Measurements from ENCODE around the gene SERPINB1. TPM values are rescaled to one million over a fixed set of nuclear protein-coding genes. Genes with fewer than 3 reads are reported as not detected.
"Not testable (repeated sequence)": the region's sequence is repeated elsewhere in the genome, so short reads cannot be mapped to it uniquely, and the experiment has no call there.

SERPINB1 gene
- polyA plus RNA-seq, 3 donors, result 17.6 to 25.5 (median 20.8) TPM

DNA sequence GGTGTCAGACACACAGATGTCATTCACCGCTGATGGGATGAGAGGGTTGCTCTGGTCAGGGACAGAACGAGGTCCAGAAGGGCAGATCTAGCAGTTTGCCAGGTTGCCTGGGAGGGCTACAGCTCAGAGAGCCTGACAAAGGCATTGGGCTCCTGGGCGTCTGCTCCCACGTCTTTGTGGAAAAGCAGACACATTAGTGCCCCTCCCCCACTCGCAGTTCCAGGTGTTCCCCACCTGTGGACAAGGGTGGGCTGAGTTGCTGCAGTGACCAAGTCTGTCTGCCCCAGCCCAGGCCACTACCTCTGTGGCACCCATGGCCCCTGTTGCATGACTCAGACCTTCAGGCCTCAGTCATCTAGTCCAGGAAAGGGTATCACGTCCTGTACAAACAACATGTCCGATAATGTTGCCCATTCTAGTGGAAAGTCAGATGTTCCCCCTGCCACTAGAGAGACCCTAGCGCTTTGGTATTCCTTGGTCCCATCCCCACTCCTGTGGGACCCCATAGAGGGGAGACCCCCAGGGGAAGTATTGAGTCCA, 39.1 kb downstream of the SERPINB1 start:
- no peak for DNase-seq (ENCODE audit: extremely low read depth in 1 of 11, low read depth in 9 of 11, low spot score in 4 of 11)

DNA sequence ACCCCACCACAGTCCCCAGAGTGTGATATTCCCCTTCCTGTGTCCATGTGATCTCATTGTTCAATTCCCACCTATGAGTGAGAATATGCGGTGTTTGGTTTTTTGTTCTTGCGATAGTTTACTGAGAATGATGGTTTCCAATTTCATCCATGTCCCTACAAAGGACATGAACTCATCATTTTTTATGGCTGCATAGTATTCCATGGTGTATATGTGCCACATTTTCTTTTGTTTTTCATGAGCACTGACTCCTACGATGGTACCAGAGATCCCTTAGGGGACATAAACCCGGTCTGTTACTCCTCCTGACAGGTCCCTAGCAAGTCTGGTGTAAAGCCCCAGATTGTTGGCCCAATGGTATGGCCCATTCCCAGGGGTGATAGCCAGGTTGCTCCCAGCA, 40.0 kb downstream of the SERPINB1 start:
- DNase-seq (ENCODE audit: extremely low read depth in 1 of 11, low read depth in 9 of 11, low spot score in 4 of 11), result not testable (repeated sequence)

DNA sequence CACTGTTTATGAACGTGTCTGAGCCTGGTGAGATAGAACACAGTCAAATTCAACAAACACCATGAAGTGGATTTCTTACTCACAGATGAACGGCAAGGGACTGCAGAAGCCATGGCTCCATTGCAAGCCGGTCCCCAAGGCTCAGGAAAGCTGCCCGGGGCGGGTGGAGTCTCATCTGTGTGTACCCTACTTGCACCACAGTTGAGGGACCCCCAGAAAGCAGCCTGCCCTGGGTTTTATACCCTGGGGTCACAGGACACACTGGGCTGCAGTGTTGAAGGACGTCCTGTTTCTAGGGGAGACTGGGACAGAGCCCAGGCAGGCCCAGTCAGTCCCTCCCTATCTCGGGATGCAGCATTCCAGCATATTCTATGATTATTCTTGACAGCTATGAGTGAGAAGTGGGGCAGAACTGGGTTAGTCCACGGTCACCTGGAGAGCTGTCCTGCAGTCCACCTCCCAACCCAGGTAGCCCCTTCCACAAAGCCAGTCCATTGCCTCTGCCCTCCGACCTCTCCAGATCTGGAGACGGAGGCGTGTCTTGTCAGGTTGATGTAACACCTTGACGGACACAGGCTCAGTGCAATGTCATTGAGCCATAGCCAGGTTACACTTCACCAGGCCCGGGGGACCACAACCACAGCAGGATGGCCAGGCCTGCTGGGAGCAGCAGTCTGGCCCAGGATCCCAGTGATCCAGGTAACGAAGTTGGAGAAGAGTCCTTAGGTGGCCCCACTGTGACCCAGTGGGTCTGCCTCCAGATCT, 40.9 kb downstream of the SERPINB1 start:
- DNase-seq (ENCODE audit: extremely low read depth in 1 of 11, low read depth in 9 of 11, low spot score in 4 of 11), result no peak

DNA sequence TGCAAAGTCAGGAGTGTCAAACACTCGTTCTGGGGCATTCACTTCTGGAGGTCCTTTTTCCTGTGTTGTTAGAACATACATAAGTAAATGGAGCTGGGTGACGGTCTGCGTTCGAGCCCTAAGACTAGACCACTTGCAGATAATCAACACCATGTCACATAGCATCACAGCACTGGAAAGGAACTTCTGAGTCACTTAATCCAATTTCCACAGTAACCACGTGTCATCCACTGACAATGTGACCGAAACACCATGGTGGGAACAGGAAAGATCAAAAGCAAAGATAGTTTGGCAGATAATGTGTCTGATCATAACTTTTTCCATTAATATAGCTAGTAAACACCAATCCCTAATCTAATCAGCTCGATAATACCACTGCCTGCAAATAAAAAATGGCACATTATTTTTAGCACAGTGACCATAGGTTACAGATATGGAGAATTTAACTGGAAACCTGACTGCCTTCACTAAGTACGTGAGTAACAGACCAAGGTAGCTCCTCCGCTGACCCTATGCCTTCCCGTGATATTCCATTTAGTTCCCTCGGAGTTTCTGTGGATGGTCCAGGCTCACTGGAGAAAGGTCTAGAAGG, 41.6 kb downstream of the SERPINB1 start:
- DNase-seq (ENCODE audit: extremely low read depth in 1 of 11, low read depth in 9 of 11, low spot score in 4 of 11), result no peak

GRCh38 chr6:2798586-2799134, 43.0 kb downstream of the SERPINB1 start:
- DNase-seq (ENCODE audit: extremely low read depth in 1 of 11, low read depth in 9 of 11, low spot score in 4 of 11), result no peak

- peak in 2 of 11 donors; percentile 23 to 39 for DNase-seq (ENCODE audit: extremely low read depth in 1 of 11, low read depth in 9 of 11, low spot score in 4 of 11)
These were observed 44.1 kb downstream of the SERPINB1 start for GRCh38 chr6:2797564-2798031.

DNA sequence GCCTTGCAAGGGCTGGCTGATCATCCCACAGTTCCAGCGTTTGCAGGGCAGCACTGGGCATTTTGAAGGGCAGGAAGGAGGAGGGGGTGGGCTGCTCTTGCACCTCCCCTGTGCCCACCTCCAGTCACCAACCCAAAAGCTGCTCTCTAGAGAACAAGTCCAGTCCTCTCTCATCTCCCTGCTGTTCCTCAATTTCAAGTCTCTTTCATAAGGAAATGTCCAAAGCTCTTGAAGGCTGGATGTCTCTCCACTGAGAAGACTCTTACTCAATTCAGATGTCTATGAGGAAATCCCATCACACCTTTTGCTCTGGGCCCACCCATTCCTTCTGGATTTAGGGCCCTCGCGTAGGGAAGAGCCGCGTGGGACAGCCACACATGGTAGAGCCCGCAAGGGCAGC, 44.8 kb downstream of the SERPINB1 start:
- DNase-seq (ENCODE audit: extremely low read depth in 1 of 11, low read depth in 9 of 11, low spot score in 4 of 11), result no peak

DNA sequence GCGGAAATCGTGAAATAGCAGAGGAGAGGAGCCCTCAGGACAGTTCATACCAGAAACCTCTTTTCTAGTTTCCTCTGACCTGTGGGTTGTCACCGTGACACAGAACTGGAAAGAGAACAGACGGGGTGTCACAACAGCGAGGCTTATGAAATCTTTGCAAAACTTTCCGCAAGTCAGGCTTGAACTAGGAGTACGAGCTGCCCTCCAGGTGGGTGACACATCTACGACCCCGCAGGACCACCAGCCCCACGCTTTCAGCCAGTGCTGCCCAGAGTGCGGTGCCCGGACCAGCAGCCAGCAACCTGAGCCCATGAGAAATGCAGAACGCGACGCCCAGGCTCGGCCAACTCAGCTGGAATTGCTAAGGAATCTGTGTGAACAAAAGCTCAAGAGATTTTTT, 45.7 kb downstream of the SERPINB1 start:
- DNase-seq (ENCODE audit: extremely low read depth in 1 of 11, low read depth in 9 of 11, low spot score in 4 of 11), result no peak

DNA sequence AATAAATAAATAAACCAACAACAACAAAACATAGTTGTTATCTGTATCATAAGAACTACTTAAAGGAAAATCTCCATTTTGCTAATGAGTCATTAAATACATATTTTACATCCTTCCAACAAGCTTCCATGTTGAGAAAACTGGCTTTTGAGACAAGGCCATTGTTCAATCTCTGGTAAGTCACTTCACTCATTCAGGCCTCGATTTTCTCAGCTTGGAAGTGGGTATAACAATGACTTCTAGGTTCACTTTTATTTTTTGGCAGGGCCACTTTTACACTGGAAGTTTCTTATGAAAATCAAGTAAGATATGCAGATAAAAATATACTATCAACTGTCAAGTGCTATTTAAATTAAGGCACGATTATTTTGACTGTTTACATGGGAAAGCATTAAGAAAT, 46.5 kb downstream of the SERPINB1 start:
- DNase-seq (ENCODE audit: extremely low read depth in 1 of 11, low read depth in 9 of 11, low spot score in 4 of 11), result no peak

- no peak for DNase-seq (ENCODE audit: extremely low read depth in 1 of 11, low read depth in 9 of 11, low spot score in 4 of 11)
These were observed 47.4 kb downstream of the SERPINB1 start for GRCh38 chr6:2794171-2794730.

DNA sequence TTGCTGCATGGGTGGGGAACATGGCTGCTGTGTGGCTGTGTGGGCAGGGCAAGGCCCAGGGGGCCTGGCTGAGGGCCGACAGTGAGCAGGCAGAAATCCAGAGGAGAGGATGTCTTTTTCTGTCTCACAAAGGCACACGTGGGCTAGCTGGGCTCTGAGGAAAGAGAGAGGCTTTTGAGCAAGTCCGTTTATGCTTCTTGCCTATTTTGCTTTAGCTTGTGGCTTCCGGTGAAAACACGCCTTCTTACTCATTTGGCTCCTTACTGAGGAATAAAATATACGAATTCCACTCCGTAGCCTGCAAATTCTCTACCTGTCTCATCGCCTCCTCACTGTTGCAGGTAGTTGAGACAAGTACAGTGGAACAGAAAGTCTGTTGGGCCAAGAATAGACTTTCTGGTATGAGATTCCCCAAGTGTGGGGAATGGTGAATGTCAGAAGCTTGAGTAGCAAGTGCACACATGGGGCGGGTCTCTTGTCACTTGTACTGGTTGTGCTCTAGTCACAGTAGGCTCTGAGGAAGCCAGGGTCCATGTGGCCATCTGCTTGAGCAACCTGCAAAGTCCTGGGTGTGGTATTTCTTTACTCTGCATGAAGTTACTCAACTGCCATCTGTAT, 48.0 kb downstream of the SERPINB1 start:
- DNase-seq (ENCODE audit: extremely low read depth in 1 of 11, low read depth in 9 of 11, low spot score in 4 of 11), result no peak

DNA sequence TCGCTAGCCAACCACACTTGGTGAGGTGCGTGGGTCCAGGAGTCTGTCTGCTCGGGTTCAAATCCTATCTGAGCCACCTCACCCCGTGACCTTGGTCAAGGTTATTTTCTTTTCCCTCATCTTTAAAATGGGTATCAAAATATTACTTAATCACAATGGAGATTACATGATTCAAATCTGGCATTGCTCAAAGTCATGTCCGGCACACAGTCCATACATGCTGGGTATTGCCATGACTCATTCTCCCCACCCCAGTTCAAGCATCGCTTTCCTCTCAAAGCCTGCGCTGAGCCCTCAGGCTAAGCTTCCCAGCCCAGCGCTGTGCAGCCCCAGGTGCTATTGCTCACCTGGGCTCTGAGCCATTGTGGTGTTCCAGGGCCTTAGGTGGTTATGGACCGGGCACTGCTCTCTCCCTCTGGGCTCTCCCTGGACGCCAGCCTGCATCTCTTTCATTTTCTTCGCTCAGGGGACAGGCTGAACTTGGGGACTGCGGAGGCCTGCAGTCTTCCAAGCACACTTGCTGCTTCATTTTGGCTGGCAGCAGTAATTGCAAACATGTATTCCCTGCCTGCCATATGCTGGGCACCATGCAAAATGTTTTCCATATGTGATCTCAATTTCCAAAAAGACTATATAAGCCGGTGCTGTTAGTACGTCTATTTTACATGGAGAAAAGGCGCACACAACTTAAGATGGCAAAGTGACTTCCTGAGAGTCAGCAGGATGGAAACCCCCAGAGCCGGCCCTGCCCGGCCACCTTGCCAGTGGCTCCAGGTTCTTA, 49.1 kb downstream of the SERPINB1 start:
- no peak for DNase-seq (ENCODE audit: extremely low read depth in 1 of 11, low read depth in 9 of 11, low spot score in 4 of 11)

- DNase-seq (ENCODE audit: extremely low read depth in 1 of 11, low read depth in 9 of 11, low spot score in 4 of 11), result no peak
These were observed 50.2 kb downstream of the SERPINB1 start for GRCh38 chr6:2791450-2791974.

GRCh38 chr6:2790588-2791449, 50.8 kb downstream of the SERPINB1 start:
- peak in 8 of 11 donors; percentile 37 to 66 (median 57) for DNase-seq (ENCODE audit: extremely low read depth in 1 of 11, low read depth in 9 of 11, low spot score in 4 of 11)

- DNase-seq (ENCODE audit: extremely low read depth in 1 of 11, low read depth in 9 of 11, low spot score in 4 of 11), result no peak
These were observed 55.4 kb downstream of the SERPINB1 start for GRCh38 chr6:2786269-2786668.

- no peak for DNase-seq (ENCODE audit: extremely low read depth in 1 of 11, low read depth in 9 of 11, low spot score in 4 of 11)
These were observed 56.7 kb downstream of the SERPINB1 start for GRCh38 chr6:2784930-2785329.

- no peak for DNase-seq (ENCODE audit: extremely low read depth in 1 of 11, low read depth in 9 of 11, low spot score in 4 of 11)
These were observed 57.6 kb downstream of the SERPINB1 start for GRCh38 chr6:2784061-2784460.

Data from renal cortex interstitium (tissue), 11 donors.